DMS 273 (cell line): Measurements from ENCODE around the gene CCT3.
A peak's percentile ranks its signal among the peaks of the same experiment; 100 is the strongest.

Source experiments
- DNase-seq: peaks from one replicate; lab custom pipeline; 2025; ENCODE audit not compliant: unreplicated experiment; lab: John Stamatoyannopoulos, UW

The CCT3 gene

GRCh38 chr1:156282479-156283222, 55.4 kb downstream of the CCT3 start, which contains the start of gene SMG5:
SMG5 (minus strand) TSS chr1:156282825; CDS start chr1:156282680, 145 bp downstream.
- peak; percentile 100 for DNase-seq

GRCh38 chr1:156281693-156282478, 56.2 kb downstream of the CCT3 start:
- peak; percentile 77 for DNase-seq

- DNase-seq, result peak; percentile 68
Measured at GRCh38 chr1:156281281-156281680, 56.8 kb downstream of the CCT3 start.

GRCh38 chr1:156279837-156280236, 58.3 kb downstream of the CCT3 start:
- no peak for DNase-seq

GRCh38 chr1:156276966-156277381, 61.1 kb downstream of the CCT3 start:
- no peak for DNase-seq

- no peak for DNase-seq
Measured at GRCh38 chr1:156276532-156276931, 61.6 kb downstream of the CCT3 start.

DNA sequence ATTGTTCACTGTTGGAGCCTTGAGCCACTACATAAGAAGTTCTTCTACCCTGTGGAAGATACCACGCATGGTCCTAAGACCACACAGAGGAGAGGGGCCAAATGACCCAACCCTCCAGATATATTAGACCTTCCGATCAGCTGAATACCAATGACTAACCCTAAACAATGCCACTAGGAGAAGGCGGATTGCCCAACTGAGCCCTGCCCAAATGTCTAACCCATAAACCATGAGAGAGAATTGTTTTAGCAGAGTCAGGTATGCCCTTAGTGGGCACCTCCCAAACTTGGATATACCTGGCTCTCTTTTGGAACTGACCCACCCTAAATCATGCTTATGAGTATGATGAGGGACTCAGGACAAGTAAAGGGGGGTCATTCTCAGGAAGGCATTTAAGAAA, 67.8 kb downstream of the CCT3 start:
- no peak for DNase-seq

GRCh38 chr1:156268336-156268735, 69.8 kb downstream of the CCT3 start:
- DNase-seq, result no peak

- no peak for DNase-seq
Measured at GRCh38 chr1:156266051-156266450, 72.0 kb downstream of the CCT3 start.

GRCh38 chr1:156263288-156263655, 74.8 kb downstream of the CCT3 start:
- no peak for DNase-seq

- no peak for DNase-seq
Measured at GRCh38 chr1:156262461-156263287, 75.4 kb downstream of the CCT3 start.

DNA sequence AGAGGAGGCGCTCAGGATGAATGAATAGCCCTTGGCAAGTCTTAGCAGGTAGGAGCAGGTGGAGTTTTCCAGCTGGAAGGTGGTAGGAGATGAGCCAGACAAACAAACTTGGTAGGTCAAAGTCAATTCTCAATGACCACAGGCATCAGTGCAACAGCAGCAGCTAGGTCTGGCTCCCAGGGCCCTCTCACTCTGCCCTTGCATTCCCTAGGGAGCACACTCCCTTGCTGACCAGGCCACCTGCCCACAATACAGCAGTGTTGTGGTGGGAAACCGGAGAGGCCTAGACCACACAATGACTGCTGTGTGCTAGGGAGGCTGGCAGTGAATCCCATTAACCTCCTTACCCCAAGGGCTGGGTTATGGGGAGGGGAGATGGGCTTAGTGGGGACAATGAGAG, 77.2 kb downstream of the CCT3 start:
- DNase-seq, result no peak

DNA sequence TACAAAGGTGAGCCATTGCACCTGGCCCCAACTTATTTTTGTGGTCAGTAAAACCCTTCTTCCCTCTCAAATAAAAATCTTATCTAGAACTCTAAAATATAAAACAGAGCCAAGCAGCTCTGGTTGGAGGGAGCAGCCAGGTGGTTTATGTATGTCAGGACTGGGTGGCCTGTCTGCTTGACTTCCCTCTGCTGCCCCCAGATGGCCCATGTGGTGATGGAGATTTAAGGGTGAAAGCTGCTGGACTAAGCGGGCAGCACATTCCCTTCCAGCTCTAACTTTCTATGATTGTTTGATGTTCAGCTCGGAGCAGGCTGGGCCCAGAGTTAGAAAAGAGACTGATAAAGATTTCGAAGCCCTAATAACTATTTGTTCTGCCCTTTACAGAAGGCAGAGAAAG, 78.3 kb downstream of the CCT3 start:
- DNase-seq, result peak; percentile 34
